Heart left ventricle (tissue), 13 donors: ENCODE results near the gene WHRN.

Experiments
- CTCF ChIP-seq, 12 donors: fragments of 200-600 bp; sonication (generic) in 4 of 12; IDR thresholded peaks; one replicate each; pipeline versions ENCODE4 v1.5.0 to v1.8.0; 2018 to 2022; ENCODE audit warnings: antibody characterized with exemption in 12 of 12, mild to moderate bottlenecking in 5 of 12
- POLR2A ChIP-seq, 2 donors: fragments of 450-650 bp; IDR thresholded peaks; one replicate each; pipeline ENCODE4 v1.6.1; 2017; ENCODE audit warnings: antibody characterized with exemption in 2 of 2, mild to moderate bottlenecking in 2 of 2, moderate library complexity in 2 of 2
- donor health status: ischemic (EF 13 %, LVEDD 7.1; RV severe dilation, severe dysfunction).
- donor health status: DM: no; HTN: yes; CAD: no.
- donor health status: DM: no; HTN: no; CAD: no.
- donor health status: ischemic (EF 25% LVEDD 6.9; RV normal size, moderate dysfunction).
- donor health status: ischemic (EF 25% LVEDD 5.7; RV mildly dilated, moderate dysfunction).
- donor health status: ischemic (EF 35%, LVEDD 5.7; RV mildly dilated, moderate dysfunction).
- donor health status: nonischemic (EF 11% LVEDD 7.7; RV severe dilation, severe dysfunction).
- donor health status: DM: yes; HTN: yes; CAD: no.
- donor health status: PGD.
- donor health status: ischemic (EF 29% LVEDD 5.4; RV normal size, mild dysfunction).
- donor health status: nonischemic (EF 23%, LVEDD 6.1; RV moderate dilation, normal function).

DNA sequence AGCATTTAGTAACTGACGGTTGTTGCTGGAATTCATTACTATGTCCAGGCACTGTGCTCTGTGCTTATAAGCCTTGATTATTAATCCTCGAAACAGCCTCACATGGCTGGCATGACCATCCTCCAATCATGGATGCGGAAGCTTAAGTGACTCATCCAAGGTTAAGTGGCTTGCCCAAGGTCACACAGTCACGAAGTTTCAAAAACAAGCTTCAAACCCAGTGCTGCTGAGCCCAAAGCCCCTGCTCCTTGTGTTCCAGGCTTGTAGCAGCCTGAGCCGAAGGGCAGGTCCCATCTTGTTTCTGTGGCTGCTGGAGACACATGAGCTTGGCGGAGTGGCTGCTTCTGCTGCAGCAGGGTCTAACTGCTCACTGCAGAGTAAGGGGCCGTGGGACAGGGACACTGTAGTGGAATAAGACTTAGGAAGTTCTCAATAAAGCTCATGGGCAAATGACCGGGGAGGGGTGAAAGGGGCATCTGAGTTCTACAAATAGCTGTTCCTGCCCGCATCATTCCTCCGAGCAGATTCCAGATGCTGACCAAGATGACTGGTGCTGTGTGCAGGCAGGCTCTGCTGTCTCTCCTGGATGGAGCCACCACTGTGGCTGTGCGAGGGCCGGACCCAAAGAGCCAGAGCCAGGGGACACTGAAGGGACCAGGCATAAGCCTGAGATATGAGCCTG is 32.4 kb downstream of the WHRN start:
- TF ChIP-seq CTCF (IDR thresholded peaks at IDR 0.05) (no peak), POLR2A (IDR thresholded peaks at IDR 0.05) (no peak)
